Naive B cell (primary cell): ENCODE results near the gene CCBE1. TPM values are rescaled to one million over a fixed set of nuclear protein-coding genes. Genes with fewer than 3 reads are reported as not detected.

Source experiments
- ATAC-seq, 2 donors: fragments of 150-1000 bp; cut with Tn5 transposase; 2 replicates each; pipeline ENCODE4 v1.10.0; 2021; ENCODE audit warnings: low read depth in 2 of 2, mild to moderate bottlenecking in 2 of 2, moderate library complexity in 2 of 2
- DNase-seq: peaks from one replicate; pipeline ENCODE4 v3.0.0; 2022
- H3K27ac Mint-ChIP-seq, 6 donors: one replicate each; pipeline ENCODE4 v1.8.0; 2020 to 2022; ENCODE audit warnings: mild to moderate bottlenecking in 6 of 6, mixed read lengths in 6 of 6, moderate library complexity in 5 of 6, inconsistent platforms in 2 of 6
- H3K27me3 Mint-ChIP-seq, 3 donors: one replicate each; pipeline ENCODE4 v1.8.0; 2021 to 2022; ENCODE audit warnings: mixed read lengths in 3 of 3, mild to moderate bottlenecking in 1 of 3
- H3K36me3 Mint-ChIP-seq, 2 donors: one replicate each; pipeline ENCODE4 v1.8.0; 2020 to 2022; ENCODE audit warnings: mixed read lengths in 2 of 2, inconsistent platforms in 1 of 2, mild to moderate bottlenecking in 1 of 2
- H3K4me1 Mint-ChIP-seq, 3 donors: one replicate each; pipeline ENCODE4 v1.8.0; 2020 to 2022; ENCODE audit warnings: mixed read lengths in 3 of 3, inconsistent platforms in 1 of 3, mild to moderate bottlenecking in 1 of 3, moderate library complexity in 1 of 3
- H3K4me3 Mint-ChIP-seq, 8 donors: one replicate each; pipeline ENCODE4 v1.8.0; 2020 to 2022; ENCODE audit warnings: mild to moderate bottlenecking in 8 of 8, mixed read lengths in 8 of 8, moderate library complexity in 8 of 8, inconsistent platforms in 2 of 8
- H3K9me3 Mint-ChIP-seq, 7 donors: one replicate each; pipeline ENCODE4 v1.8.0; 2020 to 2022; ENCODE audit warnings: mixed read lengths in 7 of 7, mild to moderate bottlenecking in 5 of 7, inconsistent platforms in 2 of 7, moderate library complexity in 1 of 7
- polyA plus RNA-seq, 6 donors: library from polyadenylated mRNA; unstranded; fragments of 300-500 nt; fragmentation: Illumina TruSeq; gene quantifications; one replicate each; pipeline ENCODE4 v1.2.3, GENCODE V29; 2021; ENCODE audit warnings: low read depth in 6 of 6

Gene CCBE1
- polyA plus RNA-seq, 6 donors from 2014 or later = not detected

- peaks cover 0 to 3% (median 0%) of the 10 kb centered on the region in 7 donors for H3K9me3 Mint-ChIP-seq
- ATAC-seq = no peak
- H3K4me3 Mint-ChIP-seq = no peak overlapping the region
- H3K27me3 Mint-ChIP-seq = peaks cover 53 to 74% (median 60%) of the 10 kb centered on the region in 3 donors
- no peaks in the 10 kb centered on the region for H3K4me1 Mint-ChIP-seq
- H3K36me3 Mint-ChIP-seq = peaks cover 0 to under 1% of the 10 kb centered on the region in 2 donors
- H3K27ac Mint-ChIP-seq = no peak overlapping the region
- DNase-seq = no peak
These were observed 6.8 kb downstream of the CCBE1 start for GRCh38 chr18:59690186-59690982.

GRCh38 chr18:59689756-59690155, 7.5 kb downstream of the CCBE1 start:
- DNase-seq (no peak), ATAC-seq (no peak)
- Mint-ChIP-seq H3K27ac (no peak overlapping the region), H3K4me3 (no peak overlapping the region), H3K4me1 (no peaks in the 10 kb centered on the region), H3K9me3 (peaks cover 0 to 3% (median 0%) of the 10 kb centered on the region in 7 donors), H3K36me3 (no peaks in the 10 kb centered on the region), H3K27me3 (peaks cover 47 to 70% (median 57%) of the 10 kb centered on the region in 3 donors)

GRCh38 chr18:59686260-59686659, 11.0 kb downstream of the CCBE1 start:
- peaks cover 33 to 60% (median 49%) of the 10 kb centered on the region in 3 donors for H3K27me3 Mint-ChIP-seq
- ATAC-seq = no peak
- no peaks in the 10 kb centered on the region for H3K4me1 Mint-ChIP-seq
- DNase-seq = no peak
- no peaks in the 10 kb centered on the region for H3K36me3 Mint-ChIP-seq
- H3K27ac Mint-ChIP-seq = no peak overlapping the region
- peaks cover 0 to 3% (median 0%) of the 10 kb centered on the region in 7 donors for H3K9me3 Mint-ChIP-seq
- no peak overlapping the region for H3K4me3 Mint-ChIP-seq

- Mint-ChIP-seq H3K36me3 (no peaks in the 10 kb centered on the region), H3K4me1 (no peaks in the 10 kb centered on the region), H3K4me3 (no peak overlapping the region), H3K27ac (no peak overlapping the region), H3K27me3 (peaks cover 33 to 52% (median 43%) of the 10 kb centered on the region in 3 donors), H3K9me3 (peaks cover 0 to 3% (median 0%) of the 10 kb centered on the region in 7 donors)
- ATAC-seq = no peak
- no peak for DNase-seq
These were observed 11.7 kb downstream of the CCBE1 start for GRCh38 chr18:59685501-59685900.

- H3K27me3 Mint-ChIP-seq = peaks cover 33 to 51% (median 37%) of the 10 kb centered on the region in 3 donors
- H3K4me1 Mint-ChIP-seq = no peaks in the 10 kb centered on the region
- no peak for DNase-seq
- H3K27ac Mint-ChIP-seq = peak overlapping the region in 1 of 6 donors; percentile 1
- no peaks in the 10 kb centered on the region for H3K36me3 Mint-ChIP-seq
- H3K4me3 Mint-ChIP-seq = no peak overlapping the region
- no peak for ATAC-seq
- peaks cover 0 to 3% (median 0%) of the 10 kb centered on the region in 7 donors for H3K9me3 Mint-ChIP-seq
These were observed 12.4 kb downstream of the CCBE1 start for GRCh38 chr18:59684777-59685176.

- Mint-ChIP-seq H3K27ac (no peak overlapping the region), H3K4me3 (no peak overlapping the region), H3K36me3 (no peaks in the 10 kb centered on the region), H3K9me3 (peaks cover 0 to 1% (median 0%) of the 10 kb centered on the region in 7 donors), H3K4me1 (no peaks in the 10 kb centered on the region), H3K27me3 (peaks cover 8 to 31% (median 14%) of the 10 kb centered on the region in 3 donors)
- DNase-seq = no peak
- ATAC-seq = no peak
These were observed 15.7 kb downstream of the CCBE1 start for GRCh38 chr18:59681521-59682004.

- Mint-ChIP-seq H3K27ac (no peak overlapping the region), H3K36me3 (no peaks in the 10 kb centered on the region)
- ATAC-seq = no peak
These were observed 16.2 kb downstream of the CCBE1 start for GRCh38 chr18:59681051-59681450.

GRCh38 chr18:59675346-59675745, 21.9 kb downstream of the CCBE1 start:
- H3K27me3 Mint-ChIP-seq = peaks cover 5 to 19% (median 9%) of the 10 kb centered on the region in 3 donors
- no peaks in the 10 kb centered on the region for H3K36me3 Mint-ChIP-seq
- no peak overlapping the region for H3K27ac Mint-ChIP-seq
- H3K4me1 Mint-ChIP-seq = no peaks in the 10 kb centered on the region
- ATAC-seq (no peak), DNase-seq (no peak)
- no peak overlapping the region for H3K4me3 Mint-ChIP-seq
- H3K9me3 Mint-ChIP-seq = no peaks in the 10 kb centered on the region

More at GRCh38 chr18:59681051-59681450, 16.2 kb downstream of the CCBE1 start:
- H3K4me1 Mint-ChIP-seq = no peaks in the 10 kb centered on the region
- H3K27me3 Mint-ChIP-seq = peaks cover 8 to 25% (median 14%) of the 10 kb centered on the region in 3 donors
- no peaks in the 10 kb centered on the region for H3K9me3 Mint-ChIP-seq
- H3K4me3 Mint-ChIP-seq = no peak overlapping the region
- DNase-seq = no peak

- Mint-ChIP-seq H3K27ac (no peak overlapping the region), H3K4me3 (no peak overlapping the region), H3K36me3 (no peaks in the 10 kb centered on the region), H3K4me1 (no peaks in the 10 kb centered on the region), H3K27me3 (peaks cover 5 to 17% (median 9%) of the 10 kb centered on the region in 3 donors), H3K9me3 (no peaks in the 10 kb centered on the region)
- no peak for DNase-seq
- ATAC-seq = no peak
These were observed 22.3 kb downstream of the CCBE1 start for GRCh38 chr18:59674903-59675270.

GRCh38 chr18:59674186-59674902, 22.9 kb downstream of the CCBE1 start:
- Mint-ChIP-seq H3K27me3 (peaks cover 5 to 12% (median 12%) of the 10 kb centered on the region in 3 donors), H3K36me3 (no peaks in the 10 kb centered on the region), H3K4me3 (no peak overlapping the region), H3K9me3 (no peaks in the 10 kb centered on the region), H3K4me1 (no peaks in the 10 kb centered on the region), H3K27ac (no peak overlapping the region)
- DNase-seq (no peak), ATAC-seq (no peak)

- H3K4me3 Mint-ChIP-seq = no peak overlapping the region
- no peaks in the 10 kb centered on the region for H3K36me3 Mint-ChIP-seq
- peaks cover 5 to 17% (median 16%) of the 10 kb centered on the region in 3 donors for H3K27me3 Mint-ChIP-seq
- ATAC-seq (no peak), DNase-seq (no peak)
- H3K4me1 Mint-ChIP-seq = no peaks in the 10 kb centered on the region
- no peak overlapping the region for H3K27ac Mint-ChIP-seq
- H3K9me3 Mint-ChIP-seq = no peaks in the 10 kb centered on the region
These were observed 24.9 kb downstream of the CCBE1 start for GRCh38 chr18:59672235-59672711.

- no peaks in the 10 kb centered on the region for H3K9me3 Mint-ChIP-seq
- ATAC-seq (no peak), DNase-seq (no peak)
- peaks cover 5 to 17% (median 16%) of the 10 kb centered on the region in 3 donors for H3K27me3 Mint-ChIP-seq
- no peaks in the 10 kb centered on the region for H3K36me3 Mint-ChIP-seq
- H3K4me3 Mint-ChIP-seq = peak overlapping the region in 1 of 8 donors; percentile 51
- H3K4me1 Mint-ChIP-seq = no peaks in the 10 kb centered on the region
- H3K27ac Mint-ChIP-seq = no peak overlapping the region
These were observed 25.7 kb downstream of the CCBE1 start for GRCh38 chr18:59671551-59671950.

- H3K9me3 Mint-ChIP-seq = no peaks in the 10 kb centered on the region
- no peak overlapping the region for H3K4me3 Mint-ChIP-seq
- H3K36me3 Mint-ChIP-seq = no peaks in the 10 kb centered on the region
- ATAC-seq (no peak), DNase-seq (no peak)
- no peak overlapping the region for H3K27ac Mint-ChIP-seq
- peaks cover 5 to 23% (median 17%) of the 10 kb centered on the region in 3 donors for H3K27me3 Mint-ChIP-seq
- no peaks in the 10 kb centered on the region for H3K4me1 Mint-ChIP-seq
These were observed 27.2 kb downstream of the CCBE1 start for GRCh38 chr18:59669872-59670657.
